ENCODE results near the gene ANK2. TPM values are rescaled to one million over a fixed set of nuclear protein-coding genes. Genes with fewer than 3 reads are reported as not detected.
A peak's percentile ranks its signal among the peaks of the same experiment; 100 is the strongest.

The ANK2 gene
- total RNA-seq, 1 donor: 15.1 TPM

Small RNA genes within 50 kb of the gene (small RNA-seq; reads per million reads assigned to genes)
- gene MIR8082 (not detected), gene RN7SL184P (not detected), gene RNU1-138P (1.6 reads per million, percentile 39 among the genes with 10 or more reads in this experiment)

Data from fibroblast of villous mesenchyme (primary cell).